Measurements from ENCODE around the gene DDN.

Gene DDN

GRCh38 chr12:49036029-49036428, 36.9 kb upstream of the DDN start:
- Mint-ChIP-seq H3K27me3 (no peaks in the 10 kb centered on the region), H3K27ac (no peak overlapping the region), H3K4me3 (no peak overlapping the region), H3K36me3 (no peaks in the 10 kb centered on the region), H3K9me3 (ENCODE audit: low read depth) (no peaks in the 10 kb centered on the region), H3K4me1 (ENCODE audit: low read depth) (no peaks in the 10 kb centered on the region)

GRCh38 chr12:49034286-49034622, 35.1 kb upstream of the DDN start:
- Mint-ChIP-seq H3K27me3 (no peaks in the 10 kb centered on the region), H3K36me3 (no peaks in the 10 kb centered on the region), H3K27ac (no peak overlapping the region), H3K4me3 (no peak overlapping the region), H3K9me3 (ENCODE audit: low read depth) (no peaks in the 10 kb centered on the region), H3K4me1 (ENCODE audit: low read depth) (no peaks in the 10 kb centered on the region)

DNA sequence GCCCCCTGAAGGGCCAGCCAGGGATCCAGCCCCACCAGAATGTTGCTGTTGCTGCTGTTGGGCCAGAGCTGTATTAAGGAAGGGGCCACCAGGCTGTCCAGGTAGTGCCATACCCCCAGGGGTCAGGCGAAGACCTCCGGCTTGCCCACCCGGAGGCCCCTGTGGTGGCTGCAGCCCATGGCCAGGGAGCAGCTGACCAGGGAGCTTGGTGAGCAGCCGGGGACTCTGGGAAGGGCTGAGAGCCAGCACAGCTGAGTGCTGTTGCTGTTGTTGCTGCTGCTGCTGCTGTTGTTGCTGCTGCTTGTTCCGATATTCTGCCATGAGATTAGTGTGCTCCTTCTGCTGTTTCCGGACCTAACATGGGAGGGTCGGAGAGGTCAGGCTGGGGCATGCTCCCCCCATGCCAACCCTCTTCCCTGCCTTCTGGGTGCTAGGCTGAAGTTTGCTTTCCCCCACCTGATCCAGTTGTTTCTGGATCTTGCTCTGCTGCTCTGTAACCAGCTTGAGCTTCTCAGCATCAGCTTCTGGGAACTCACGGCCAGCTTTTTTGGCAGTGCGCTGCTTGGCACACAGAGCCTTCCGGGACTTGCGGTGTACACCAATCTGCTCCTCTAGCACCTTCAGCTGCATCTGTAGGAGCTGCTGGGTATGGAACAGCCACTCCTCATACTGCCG, 34.6 kb upstream of the DDN start:
- Mint-ChIP-seq H3K9me3 (ENCODE audit: low read depth) (no peaks in the 10 kb centered on the region), H3K36me3 (no peaks in the 10 kb centered on the region), H3K4me3 (no peak overlapping the region), H3K4me1 (ENCODE audit: low read depth) (no peaks in the 10 kb centered on the region), H3K27me3 (no peaks in the 10 kb centered on the region), H3K27ac (no peak overlapping the region)

GRCh38 chr12:49032679-49033447, 33.7 kb upstream of the DDN start:
- Mint-ChIP-seq H3K27ac (peak overlapping the region; percentile 6), H3K36me3 (no peaks in the 10 kb centered on the region), H3K9me3 (ENCODE audit: low read depth) (no peaks in the 10 kb centered on the region), H3K27me3 (no peaks in the 10 kb centered on the region), H3K4me3 (no peak overlapping the region), H3K4me1 (ENCODE audit: low read depth) (no peaks in the 10 kb centered on the region)

DNA sequence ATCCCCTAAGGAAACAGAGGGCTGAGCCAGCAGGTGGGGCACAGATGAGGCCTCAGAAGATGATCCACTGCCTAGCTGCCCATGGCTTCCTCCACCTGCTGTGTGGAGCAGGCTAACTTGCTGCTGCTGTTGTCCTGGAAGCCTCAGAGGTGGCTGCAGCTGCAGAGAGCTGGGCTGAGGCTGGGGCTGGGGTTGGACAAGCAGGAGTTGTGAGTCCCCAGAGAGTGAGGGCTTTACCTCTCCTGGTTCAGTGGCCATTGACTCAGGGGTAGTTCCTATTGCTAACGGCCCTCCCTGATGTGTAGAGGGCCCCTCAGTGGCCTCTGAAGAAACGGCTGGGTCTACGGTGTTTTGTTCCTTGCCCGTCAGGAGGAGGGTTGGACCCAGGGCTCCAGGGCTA, 33.1 kb upstream of the DDN start:
- Mint-ChIP-seq H3K36me3 (no peaks in the 10 kb centered on the region), H3K4me1 (ENCODE audit: low read depth) (no peaks in the 10 kb centered on the region), H3K4me3 (no peak overlapping the region), H3K27me3 (no peaks in the 10 kb centered on the region), H3K9me3 (ENCODE audit: low read depth) (no peaks in the 10 kb centered on the region), H3K27ac (peak overlapping the region; percentile 6)

- H3K27ac Mint-ChIP-seq: no peak overlapping the region
- no peaks in the 10 kb centered on the region for H3K27me3 Mint-ChIP-seq
- H3K4me3 Mint-ChIP-seq: no peak overlapping the region
- no peaks in the 10 kb centered on the region for H3K36me3 Mint-ChIP-seq
- H3K4me1 Mint-ChIP-seq (ENCODE audit: low read depth): no peaks in the 10 kb centered on the region
- no peaks in the 10 kb centered on the region for H3K9me3 Mint-ChIP-seq (ENCODE audit: low read depth)
Observed at GRCh38 chr12:49031573-49032161, 32.5 kb upstream of the DDN start.

- Mint-ChIP-seq H3K4me3 (no peak overlapping the region), H3K27ac (no peak overlapping the region), H3K4me1 (ENCODE audit: low read depth) (no peaks in the 10 kb centered on the region), H3K9me3 (ENCODE audit: low read depth) (no peaks in the 10 kb centered on the region), H3K27me3 (no peaks in the 10 kb centered on the region), H3K36me3 (no peaks in the 10 kb centered on the region)
Observed at GRCh38 chr12:49030714-49031572, 31.8 kb upstream of the DDN start.

DNA sequence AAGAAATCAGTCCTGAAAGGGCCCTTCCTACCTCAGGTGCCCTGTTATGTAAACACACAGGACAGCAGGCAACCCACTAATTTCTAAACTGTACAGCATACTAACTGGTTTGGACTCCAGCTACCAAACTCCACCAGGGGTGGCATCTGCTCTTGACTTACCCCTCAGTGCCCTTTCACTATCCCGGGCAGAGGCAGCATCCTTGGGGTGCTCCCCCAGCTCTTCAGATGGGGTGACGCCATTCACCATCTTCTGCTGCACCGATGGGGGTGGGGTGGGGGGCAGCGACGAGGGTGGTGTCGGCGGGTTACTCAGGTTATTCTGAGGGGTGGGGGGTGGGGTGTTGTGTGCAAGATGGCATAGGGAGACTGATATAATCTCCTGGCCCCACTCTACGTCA, 30.9 kb upstream of the DDN start:
- Mint-ChIP-seq H3K36me3 (peaks cover 3% of the 10 kb centered on the region), H3K27ac (no peak overlapping the region), H3K9me3 (ENCODE audit: low read depth) (no peaks in the 10 kb centered on the region)

DNA sequence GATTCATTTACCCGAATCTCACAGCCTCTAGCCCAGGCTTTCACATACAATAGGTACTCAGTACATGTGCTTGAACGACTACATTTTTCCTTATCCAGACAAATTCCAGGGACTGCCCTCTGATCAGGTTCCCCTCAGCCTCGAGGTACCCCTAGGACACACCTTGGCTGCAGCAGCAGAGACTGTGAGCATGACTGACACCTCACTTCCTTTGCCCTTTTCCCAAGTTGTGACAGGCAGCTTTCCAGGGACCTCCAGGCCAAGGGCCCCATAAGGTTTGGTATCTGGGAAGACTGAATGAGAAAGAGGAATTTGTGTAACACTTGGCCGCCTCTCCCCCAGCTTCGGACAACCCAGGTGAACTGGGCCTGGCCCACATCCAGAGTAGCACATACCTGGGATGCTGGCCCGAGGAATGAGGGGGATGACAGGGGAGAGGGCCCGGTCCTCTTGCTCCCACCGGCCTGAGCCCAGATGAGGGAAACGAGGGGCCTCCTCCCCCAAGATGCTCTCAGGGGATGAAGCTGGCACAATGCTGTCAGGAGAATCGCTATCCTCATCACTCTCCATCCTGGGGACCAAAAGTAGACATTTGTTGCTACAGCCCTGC, 29.6 kb upstream of the DDN start:
- H3K4me1 Mint-ChIP-seq (ENCODE audit: low read depth): no peaks in the 10 kb centered on the region
- H3K9me3 Mint-ChIP-seq (ENCODE audit: low read depth): no peaks in the 10 kb centered on the region
- peaks cover 3% of the 10 kb centered on the region for H3K36me3 Mint-ChIP-seq
- no peak overlapping the region for H3K4me3 Mint-ChIP-seq
- H3K27me3 Mint-ChIP-seq: no peaks in the 10 kb centered on the region
- H3K27ac Mint-ChIP-seq: no peak overlapping the region

More for the DNA sequence above, 30.9 kb upstream of the DDN start:
- no peaks in the 10 kb centered on the region for H3K4me1 Mint-ChIP-seq (ENCODE audit: low read depth)
- H3K27me3 Mint-ChIP-seq: no peaks in the 10 kb centered on the region
- no peak overlapping the region for H3K4me3 Mint-ChIP-seq

DNA sequence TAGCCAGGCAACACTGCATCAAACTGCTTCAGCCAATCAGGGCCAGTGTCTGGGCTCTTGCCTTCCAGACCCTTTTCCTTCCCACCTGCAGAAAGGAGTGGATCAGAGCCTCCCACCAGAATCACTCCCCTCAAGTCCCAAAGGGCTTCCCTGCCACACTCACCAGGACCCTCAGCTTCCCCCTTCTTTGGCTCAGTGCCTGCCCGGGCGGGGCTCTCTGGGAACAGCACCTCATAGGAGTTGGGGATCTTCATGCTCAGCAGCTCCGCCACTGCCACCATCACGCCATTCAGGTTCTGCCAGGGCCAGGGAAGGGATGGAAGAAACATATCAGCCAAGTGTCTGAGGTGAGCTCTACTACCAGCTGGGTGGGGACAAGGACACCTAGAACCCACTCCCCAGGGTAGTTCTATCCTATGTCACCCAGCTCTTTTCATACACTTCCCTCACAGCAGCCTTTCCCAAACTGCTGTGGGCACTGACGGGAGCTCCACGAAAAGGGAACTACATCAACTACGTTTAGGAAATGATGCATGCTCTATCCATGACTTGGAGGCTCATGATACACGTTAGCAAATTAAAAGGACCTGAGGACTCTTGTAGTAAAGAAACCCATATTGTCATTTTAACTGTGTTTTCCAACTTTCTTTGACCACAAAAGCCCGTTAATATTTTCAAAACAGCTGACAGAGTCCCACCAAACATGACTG, 28.8 kb upstream of the DDN start:
- no peaks in the 10 kb centered on the region for H3K4me1 Mint-ChIP-seq (ENCODE audit: low read depth)
- no peak overlapping the region for H3K4me3 Mint-ChIP-seq
- no peak overlapping the region for H3K27ac Mint-ChIP-seq
- H3K9me3 Mint-ChIP-seq (ENCODE audit: low read depth): no peaks in the 10 kb centered on the region
- H3K27me3 Mint-ChIP-seq: no peaks in the 10 kb centered on the region
- H3K36me3 Mint-ChIP-seq: peaks cover 3% of the 10 kb centered on the region

- Mint-ChIP-seq H3K36me3 (peaks cover 3% of the 10 kb centered on the region), H3K9me3 (ENCODE audit: low read depth) (no peaks in the 10 kb centered on the region), H3K27me3 (no peaks in the 10 kb centered on the region), H3K4me3 (no peak overlapping the region), H3K27ac (no peak overlapping the region), H3K4me1 (ENCODE audit: low read depth) (no peaks in the 10 kb centered on the region)
Observed at GRCh38 chr12:49026678-49027480, 27.7 kb upstream of the DDN start.

- Mint-ChIP-seq H3K9me3 (ENCODE audit: low read depth) (no peaks in the 10 kb centered on the region), H3K27ac (no peak overlapping the region), H3K27me3 (no peaks in the 10 kb centered on the region), H3K4me3 (no peak overlapping the region), H3K4me1 (ENCODE audit: low read depth) (no peaks in the 10 kb centered on the region), H3K36me3 (peaks cover 3% of the 10 kb centered on the region)
Observed at GRCh38 chr12:49026101-49026500, 26.9 kb upstream of the DDN start.

GRCh38 chr12:49025463-49025862, 26.3 kb upstream of the DDN start:
- Mint-ChIP-seq H3K9me3 (ENCODE audit: low read depth) (no peaks in the 10 kb centered on the region), H3K27me3 (no peaks in the 10 kb centered on the region), H3K36me3 (peaks cover 3% of the 10 kb centered on the region), H3K27ac (no peak overlapping the region), H3K4me3 (no peak overlapping the region), H3K4me1 (ENCODE audit: low read depth) (no peaks in the 10 kb centered on the region)
